Measurements from ENCODE around the gene PRDM5.
A peak's percentile ranks its signal among the peaks of the same experiment; 100 is the strongest.

PRDM5 gene

GRCh38 chr4:120886191-120886590, 36.3 kb downstream of the PRDM5 start:
- ChIA-PET POLR2A (no interaction called here), CTCF (no interaction called here)
- no peak for DNase-seq (ENCODE audit: extremely low spot score)
- no peak for TF ChIP-seq HDGF (IDR thresholded peaks at IDR 0.05; ENCODE audit: borderline replicate concordance)
- no peak for TF ChIP-seq SP1 (IDR thresholded peaks at IDR 0.05)
- TF ChIP-seq, protein P1, sequence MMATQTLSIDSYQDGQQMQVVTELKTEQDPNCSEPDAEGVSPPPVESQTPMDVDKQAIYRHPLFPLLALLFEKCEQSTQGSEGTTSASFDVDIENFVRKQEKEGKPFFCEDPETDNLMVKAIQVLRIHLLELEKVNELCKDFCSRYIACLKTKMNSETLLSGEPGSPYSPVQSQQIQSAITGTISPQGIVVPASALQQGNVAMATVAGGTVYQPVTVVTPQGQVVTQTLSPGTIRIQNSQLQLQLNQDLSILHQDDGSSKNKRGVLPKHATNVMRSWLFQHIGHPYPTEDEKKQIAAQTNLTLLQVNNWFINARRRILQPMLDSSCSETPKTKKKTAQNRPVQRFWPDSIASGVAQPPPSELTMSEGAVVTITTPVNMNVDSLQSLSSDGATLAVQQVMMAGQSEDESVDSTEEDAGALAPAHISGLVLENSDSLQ (IDR thresholded peaks at IDR 0.05), result no peak
- TF ChIP-seq FOXM1 (IDR thresholded peaks at IDR 0.05; ENCODE audit: borderline replicate concordance), result no peak
- no peak for TF ChIP-seq CTBP1 (IDR thresholded peaks at IDR 0.05; ENCODE audit: borderline replicate concordance)
- no peak for TF ChIP-seq ZNF384 (IDR thresholded peaks at IDR 0.05)
- no peak for TF ChIP-seq NFRKB (IDR thresholded peaks at IDR 0.05)
- TF ChIP-seq BHLHE40 (IDR thresholded peaks at IDR 0.05; ENCODE audit: borderline replicate concordance), result no peak
- TF ChIP-seq TARDBP (IDR thresholded peaks at IDR 0.05), result no peak
- no peak for TF ChIP-seq FOXK2 (IDR thresholded peaks at IDR 0.05)
- TF ChIP-seq ELF4 (IDR thresholded peaks at IDR 0.05), result no peak
- no peak for TF ChIP-seq FOXA1 (IDR thresholded peaks at IDR 0.05)
- no peak for TF ChIP-seq SUZ12 (IDR thresholded peaks at IDR 0.05)
- no peak for TF ChIP-seq ARNT (IDR thresholded peaks at IDR 0.05)
- no peak for TF ChIP-seq LEF1 (IDR thresholded peaks at IDR 0.05; ENCODE audit: borderline replicate concordance)
- no peak for TF ChIP-seq L3MBTL2 (conservative IDR thresholded peaks at IDR 0.05)

GRCh38 chr4:120881846-120882245, 40.7 kb downstream of the PRDM5 start:
- CTCF ChIA-PET, result no interaction called here
- POLR2A ChIA-PET, result no interaction called here
- no peak for DNase-seq (ENCODE audit: extremely low spot score)
- TF ChIP-seq LEF1 (IDR thresholded peaks at IDR 0.05; ENCODE audit: borderline replicate concordance) (no peak), HDGF (IDR thresholded peaks at IDR 0.05; ENCODE audit: borderline replicate concordance) (no peak), ZNF384 (IDR thresholded peaks at IDR 0.05) (no peak), FOXA1 (IDR thresholded peaks at IDR 0.05) (no peak), SP1 (IDR thresholded peaks at IDR 0.05) (no peak), NFRKB (IDR thresholded peaks at IDR 0.05) (no peak), SUZ12 (IDR thresholded peaks at IDR 0.05) (no peak), ELF4 (IDR thresholded peaks at IDR 0.05) (no peak), FOXK2 (IDR thresholded peaks at IDR 0.05) (no peak)
- TF ChIP-seq, protein P1 (IDR thresholded peaks at IDR 0.05), result no peak

DNA sequence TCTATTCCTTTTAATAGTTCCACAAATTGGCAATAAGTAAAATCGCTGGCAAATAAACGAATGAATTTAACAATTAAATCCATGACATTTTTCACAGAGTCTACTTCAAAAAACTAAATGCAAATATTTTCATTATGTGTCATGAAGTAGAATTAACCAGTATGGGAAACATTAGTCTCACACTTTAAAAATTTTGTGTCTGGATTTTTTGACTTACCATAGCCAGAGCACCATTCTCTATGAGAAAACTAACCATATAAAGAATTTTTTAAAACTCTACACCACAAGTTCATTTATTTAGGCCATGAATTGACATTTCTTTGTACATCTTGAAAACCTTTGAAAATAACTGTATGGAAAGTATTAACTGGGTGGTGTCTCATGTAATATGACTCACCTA, 41.2 kb downstream of the PRDM5 start:
- ChIA-PET CTCF (no interaction called here), POLR2A (no interaction called here)
- TF ChIP-seq NFRKB (IDR thresholded peaks at IDR 0.05) (no peak), FOXM1 (IDR thresholded peaks at IDR 0.05; ENCODE audit: borderline replicate concordance) (no peak), L3MBTL2 (conservative IDR thresholded peaks at IDR 0.05) (no peak), TARDBP (IDR thresholded peaks at IDR 0.05) (no peak), ZNF384 (IDR thresholded peaks at IDR 0.05) (no peak), FOXA1 (IDR thresholded peaks at IDR 0.05) (no peak), SUZ12 (IDR thresholded peaks at IDR 0.05) (no peak), HDGF (IDR thresholded peaks at IDR 0.05; ENCODE audit: borderline replicate concordance) (no peak), ARNT (IDR thresholded peaks at IDR 0.05) (no peak)
- TF ChIP-seq, protein P1 (IDR thresholded peaks at IDR 0.05), result no peak
- DNase-seq (ENCODE audit: extremely low spot score), result no peak

GRCh38 chr4:120877021-120877420, 45.5 kb downstream of the PRDM5 start:
- TF ChIP-seq L3MBTL2 (conservative IDR thresholded peaks at IDR 0.05) (peak; percentile 38), SP1 (IDR thresholded peaks at IDR 0.05) (no peak)
- DNase-seq (ENCODE audit: extremely low spot score), result no peak
- ChIA-PET CTCF (interaction anchor here (0.7 kb wide), 1 partner anchor 687 kb away, joined by 3 read pairs; no protein-coding TSS in a partner anchor), POLR2A (no interaction called here)

DNA sequence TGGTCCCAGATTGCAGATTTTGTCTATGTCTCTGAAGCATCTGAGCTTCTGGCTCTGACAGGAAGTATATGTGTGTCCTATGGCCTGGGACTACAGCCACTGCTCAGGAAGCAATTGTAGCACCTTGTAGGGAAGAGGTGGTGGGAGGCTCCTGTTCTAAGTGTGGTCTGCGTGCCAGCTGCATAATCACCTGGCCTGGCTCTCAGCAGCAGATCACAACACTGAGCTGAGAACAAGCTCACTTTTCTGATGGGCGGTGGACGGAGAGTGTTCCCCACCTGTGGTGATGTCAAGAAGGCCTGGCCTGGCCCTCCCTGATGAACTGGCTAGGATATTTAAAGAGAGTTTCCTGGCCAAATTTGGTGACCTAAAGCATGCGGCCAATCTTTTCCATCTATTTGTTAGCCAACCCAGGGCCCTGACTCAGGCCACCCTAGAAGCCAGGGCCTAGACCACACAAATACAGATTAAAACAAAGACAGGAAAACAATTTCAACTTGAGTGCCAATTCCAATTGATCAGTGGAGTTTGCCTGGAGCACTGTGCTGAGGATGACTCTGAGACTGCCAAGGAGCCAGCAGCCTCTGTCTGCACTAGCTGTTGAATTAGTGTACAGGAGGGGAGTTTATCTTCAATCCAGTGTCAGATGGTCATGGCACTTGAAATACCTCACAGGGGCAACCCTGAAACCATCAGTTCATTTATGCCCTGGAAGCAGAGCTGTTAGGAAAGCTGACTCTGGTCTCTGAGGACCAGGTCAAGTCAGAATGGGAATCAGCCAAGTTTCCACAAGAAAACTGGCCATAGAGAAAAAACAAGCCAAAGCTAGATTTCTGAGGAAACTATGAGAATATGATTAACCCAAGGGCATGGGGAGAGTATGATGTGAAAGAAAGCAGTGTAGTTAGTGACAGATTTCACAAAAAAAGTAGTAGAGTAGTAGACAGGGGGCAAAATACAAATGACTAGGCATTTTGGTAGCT, 47.4 kb downstream of the PRDM5 start:
- CTCF ChIA-PET, result interaction anchor here (0.8 kb wide), 1 partner anchor 32 kb away, joined by 3 read pairs; no protein-coding TSS in a partner anchor

GRCh38 chr4:120873554-120873953, 49.0 kb downstream of the PRDM5 start:
- POLR2A ChIA-PET, result no interaction called here
- TF ChIP-seq HDGF (IDR thresholded peaks at IDR 0.05; ENCODE audit: borderline replicate concordance) (no peak), FOXA1 (IDR thresholded peaks at IDR 0.05) (no peak), BHLHE40 (IDR thresholded peaks at IDR 0.05; ENCODE audit: borderline replicate concordance) (no peak), TARDBP (IDR thresholded peaks at IDR 0.05) (no peak), CTBP1 (IDR thresholded peaks at IDR 0.05; ENCODE audit: borderline replicate concordance) (no peak), ELF4 (IDR thresholded peaks at IDR 0.05) (no peak), ARNT (IDR thresholded peaks at IDR 0.05) (no peak), ZNF384 (IDR thresholded peaks at IDR 0.05) (no peak), SUZ12 (IDR thresholded peaks at IDR 0.05) (no peak), LEF1 (IDR thresholded peaks at IDR 0.05; ENCODE audit: borderline replicate concordance) (no peak), NFRKB (IDR thresholded peaks at IDR 0.05) (no peak), L3MBTL2 (conservative IDR thresholded peaks at IDR 0.05) (no peak), FOXK2 (IDR thresholded peaks at IDR 0.05) (no peak), SP1 (IDR thresholded peaks at IDR 0.05) (no peak), FOXM1 (IDR thresholded peaks at IDR 0.05; ENCODE audit: borderline replicate concordance) (no peak)
- TF ChIP-seq, protein P1 (IDR thresholded peaks at IDR 0.05), result no peak
- DNase-seq (ENCODE audit: extremely low spot score), result no peak
- CTCF ChIA-PET, result no interaction called here

More for the DNA sequence above, 47.4 kb downstream of the PRDM5 start:
- POLR2A ChIA-PET, result no interaction called here
- DNase-seq (ENCODE audit: extremely low spot score), result no peak
- TF ChIP-seq TARDBP (IDR thresholded peaks at IDR 0.05), result no peak
- TF ChIP-seq BHLHE40 (IDR thresholded peaks at IDR 0.05; ENCODE audit: borderline replicate concordance), result no peak
- TF ChIP-seq SP1 (IDR thresholded peaks at IDR 0.05), result no peak
- no peak for TF ChIP-seq FOXM1 (IDR thresholded peaks at IDR 0.05; ENCODE audit: borderline replicate concordance)
- no peak for TF ChIP-seq ZNF384 (IDR thresholded peaks at IDR 0.05)
- TF ChIP-seq FOXA1 (IDR thresholded peaks at IDR 0.05), result no peak
- TF ChIP-seq NFRKB (IDR thresholded peaks at IDR 0.05), result no peak
